Brain microvascular endothelial cell (primary cell): ENCODE results near the gene CASTOR1.

Source experiments
- DNase-seq: peaks from one replicate; pipeline ENCODE4 v3.0.0-alpha.2; 2020
- H3K27ac ChIP-seq: fragments of 250-450 bp; sonication (Bioruptor Pico); 2 replicates; pipeline ENCODE4 v1.5.1; 2020; ENCODE audit warnings: mild to moderate bottlenecking, moderate library complexity
- H3K27me3 ChIP-seq: fragments of 250-450 bp; sonication (Bioruptor Pico); replicated peaks from 2 replicates; pipeline ENCODE4 v1.5.1; 2020; ENCODE audit warnings: mild to moderate bottlenecking
- H3K36me3 ChIP-seq: fragments of 250-450 bp; sonication (Bioruptor Pico); replicated peaks from 2 replicates; pipeline ENCODE4 v1.5.1; 2020; ENCODE audit warnings: mild to moderate bottlenecking
- H3K4me3 ChIP-seq: 2 replicates; pipeline ENCODE4 v1.5.1; 2011; ENCODE audit warnings: low read depth, mild to moderate bottlenecking, control low read depth, low read length, moderate library complexity
- CTCF ChIP-seq: IDR thresholded peaks from 2 replicates; pipeline ENCODE4 v1.5.1; 2011; ENCODE audit warnings: low read depth, mild to moderate bottlenecking, moderate library complexity, low read length, control low read depth, inconsistent platforms; ENCODE audit errors: missing control alignments
- in situ Hi-C: cut with HindIII; loops from 2 replicates; pipeline ENCODE4 v1.10.0; 2017; ENCODE audit warnings: low sequenced_read_pairs, low pct_ligation_motif_present

CASTOR1 gene

GRCh38 chr22:30284172-30284571 is 5.1 kb downstream of the CASTOR1 start:
- no peak for TF ChIP-seq CTCF
- Histone ChIP-seq H3K36me3 (no peaks in the 10 kb centered on the region), H3K4me3 (no peak overlapping the region), H3K27ac (no peak overlapping the region), H3K27me3 (no peaks in the 10 kb centered on the region)
- no peak for DNase-seq
- in situ Hi-C loops, result no loop called here

- no peaks in the 10 kb centered on the region for H3K36me3 ChIP-seq
- no peak overlapping the region for H3K4me3 ChIP-seq
- no peak for DNase-seq
- no peak overlapping the region for H3K27ac ChIP-seq
- TF ChIP-seq CTCF, result no peak
- H3K27me3 ChIP-seq, result no peaks in the 10 kb centered on the region
- in situ Hi-C loops, result no loop called here
These were observed 6.0 kb downstream of the CASTOR1 start for GRCh38 chr22:30283342-30283741.

- DNase-seq, result no peak
- no peak for TF ChIP-seq CTCF
These were observed 6.7 kb downstream of the CASTOR1 start for GRCh38 chr22:30282616-30283046.

GRCh38 chr22:30280505-30280904 is 8.8 kb downstream of the CASTOR1 start:
- Histone ChIP-seq H3K27me3 (no peaks in the 10 kb centered on the region), H3K36me3 (no peaks in the 10 kb centered on the region), H3K27ac (no peak overlapping the region), H3K4me3 (no peak overlapping the region)
- peak; percentile 33 for DNase-seq
- TF ChIP-seq CTCF, result no peak
- in situ Hi-C loops, result no loop called here

More at GRCh38 chr22:30282616-30283046, 6.7 kb downstream of the CASTOR1 start:
- in situ Hi-C loops, result no loop called here
- Histone ChIP-seq H3K27ac (no peak overlapping the region), H3K36me3 (no peaks in the 10 kb centered on the region), H3K4me3 (no peak overlapping the region), H3K27me3 (no peaks in the 10 kb centered on the region)

- in situ Hi-C loops, result no loop called here
- Histone ChIP-seq H3K4me3 (no peak overlapping the region), H3K36me3 (no peaks in the 10 kb centered on the region), H3K27ac (no peak overlapping the region), H3K27me3 (no peaks in the 10 kb centered on the region)
- TF ChIP-seq CTCF, result no peak
- no peak for DNase-seq
These were observed 9.4 kb downstream of the CASTOR1 start for GRCh38 chr22:30279932-30280331.

- H3K27ac ChIP-seq, result no peak overlapping the region
- H3K4me3 ChIP-seq, result no peak overlapping the region
- H3K27me3 ChIP-seq, result no peaks in the 10 kb centered on the region
- no peak for DNase-seq
- no peak for TF ChIP-seq CTCF
- in situ Hi-C loops, result no loop called here
- H3K36me3 ChIP-seq, result no peaks in the 10 kb centered on the region
These were observed 10.1 kb downstream of the CASTOR1 start for GRCh38 chr22:30279046-30279788.
